Caco-2 (cell line): ENCODE data around the gene C2orf68. TPM values are rescaled to one million over a fixed set of nuclear protein-coding genes. Genes with fewer than 3 reads are reported as not detected.
A peak's percentile ranks its signal among the peaks of the same experiment; 100 is the strongest.
"Not testable (repeated sequence)": the region's sequence is repeated elsewhere in the genome, so short reads cannot be mapped to it uniquely, and the experiment has no call there.

Experiments
- BruUV-seq: library from RNA; stranded (reverse); fragments of 400-500 nt; replicated peaks from 2 replicates; lab custom pipeline; 2021; lab: Mats Ljungman, UMichigan
- CTCF ChIA-PET: fragments of 300-600 bp; sonication (Branson Sonifier 250); formaldehyde crosslinking; loops from one replicate; lab custom pipeline; 2022; ENCODE audit warnings: antibody characterized with exemption; lab: Charles Lee
- POLR2A ChIA-PET: fragments of 300-600 bp; sonication (Branson Sonifier 250); formaldehyde crosslinking; loops from one replicate; lab custom pipeline; 2022; ENCODE audit warnings: antibody characterized with exemption; lab: Charles Lee
- DNase-seq, 2 experiments: peaks; one replicate each; pipeline versions ENCODE4 v3.0.0 to v3.0.0-alpha.2; 2020 to 2022
- H3K27me3 ChIP-seq: replicated peaks from 2 replicates; pipeline ENCODE4 v1.6.0; 2011; ENCODE audit warnings: low read length; ENCODE audit not compliant: control insufficient read depth, insufficient read depth
- H3K36me3 ChIP-seq: 2 replicates; pipeline ENCODE4 v1.5.1; 2011; ENCODE audit warnings: low read length; ENCODE audit not compliant: control insufficient read depth, insufficient read depth
- H3K4me1 ChIP-seq: fragments of 250-450 bp; sonication (Bioruptor Pico); 2 replicates; pipeline ENCODE4 v1.5.1; 2020; ENCODE audit warnings: mild to moderate bottlenecking
- H3K4me3 ChIP-seq: 2 replicates; pipeline ENCODE4 v1.5.1; 2011; ENCODE audit warnings: low read depth, mild to moderate bottlenecking, control low read depth, low read length
- H3K9me3 ChIP-seq: fragments of 250-450 bp; sonication (Bioruptor Pico); 2 replicates; pipeline ENCODE4 v1.5.1; 2020; ENCODE audit warnings: mild to moderate bottlenecking, moderate library complexity
- H3K27ac Mint-ChIP-seq: one replicate; pipeline ENCODE4 v1.8.0; 2022; ENCODE audit warnings: mixed read lengths; ENCODE audit not compliant: unreplicated experiment
- H3K27me3 Mint-ChIP-seq: one replicate; pipeline ENCODE4 v1.8.0; 2022; ENCODE audit warnings: mixed read lengths; ENCODE audit not compliant: insufficient read depth, unreplicated experiment
- H3K36me3 Mint-ChIP-seq: one replicate; pipeline ENCODE4 v1.8.0; 2022; ENCODE audit warnings: mild to moderate bottlenecking, mixed read lengths; ENCODE audit not compliant: insufficient read depth, unreplicated experiment
- H3K4me1 Mint-ChIP-seq: one replicate; pipeline ENCODE4 v1.8.0; 2022; ENCODE audit warnings: low read depth, mixed read lengths; ENCODE audit not compliant: unreplicated experiment
- H3K4me3 Mint-ChIP-seq: one replicate; pipeline ENCODE4 v1.8.0; 2022; ENCODE audit warnings: mild to moderate bottlenecking, moderate library complexity, mixed read lengths; ENCODE audit not compliant: unreplicated experiment
- H3K9me3 Mint-ChIP-seq: one replicate; pipeline ENCODE4 v1.8.0; 2022; ENCODE audit warnings: mixed read lengths; ENCODE audit not compliant: unreplicated experiment
- CTCF ChIP-seq, 2 experiments: fragments of 200-600 bp in 1 of 2; IDR thresholded peaks; 1 replicate in 1 of 2; 2 replicates in 1 of 2; pipeline versions ENCODE4 v1.5.1 to v1.8.0; 2011 to 2022; ENCODE audit warnings: antibody characterized with exemption in 1 of 2, control low read depth in 1 of 2, inconsistent platforms in 1 of 2, low read depth in 1 of 2, low read length in 1 of 2, mild to moderate bottlenecking in 1 of 2, moderate library complexity in 1 of 2; ENCODE audit not compliant: insufficient read depth in 1 of 2, severe bottlenecking in 1 of 2, unreplicated experiment in 1 of 2
- intact Hi-C: fragments of 100-400 bp; cut with micrococcal nuclease; formaldehyde crosslinking; loops from one replicate; pipeline ENCODE4 v1.10.0; 2022; ENCODE audit not compliant: unreplicated experiment
- total RNA-seq: library from RNA; stranded (reverse); gene quantifications from 2 replicates; pipeline ENCODE4 v1.2.3, GENCODE V29; 2022

Gene C2orf68
- total RNA-seq, 1 experiment from 2014 or later: 54.5 TPM

DNA sequence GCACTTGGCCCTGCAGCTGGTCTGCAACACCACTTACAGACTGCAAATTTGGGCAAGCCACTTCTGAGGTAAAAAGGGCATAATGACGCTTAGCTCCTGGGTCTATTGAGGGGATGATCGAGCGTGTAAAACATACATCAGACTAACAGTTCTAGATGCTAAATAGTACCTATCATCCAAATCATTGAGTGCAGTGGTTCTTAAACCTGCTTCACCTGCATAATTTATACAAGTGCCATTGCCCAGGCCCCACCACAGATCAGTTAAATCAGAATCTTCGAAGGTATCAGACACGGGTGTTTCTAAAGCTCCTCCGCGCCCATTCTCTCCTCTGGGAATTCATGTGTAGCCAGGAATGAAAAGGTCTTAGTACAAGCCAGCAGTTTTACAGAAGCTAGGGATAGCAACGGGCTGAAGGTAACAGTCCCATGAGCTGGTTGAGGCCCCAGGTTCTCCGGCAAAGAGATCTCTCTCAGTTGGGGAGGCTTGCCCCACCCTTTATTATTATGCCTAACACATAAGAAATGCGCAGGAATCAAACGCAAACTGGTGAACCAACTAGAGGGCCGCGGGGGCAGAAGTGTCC is 17.1 kb downstream of the C2orf68 start:
- POLR2A ChIA-PET: interaction anchor here (0.5 to 1.8 kb wide), 11 partner anchors 8 to 258 kb away, joined by 3 to 22 read pairs (median 8); partner anchors contain the start of genes C2orf68, GGCX, MAT2A and VAMP8
- H3K27me3 ChIP-seq: no peaks in the 10 kb centered on the region
- H3K9me3 Mint-ChIP-seq: no peaks in the 10 kb centered on the region
- intact Hi-C loops: loop anchor here (1.0 kb wide), 1 partner anchor 10 kb away; no protein-coding TSS in a partner anchor
- H3K9me3 ChIP-seq: no peaks in the 10 kb centered on the region
- H3K4me1 Mint-ChIP-seq: peaks cover 26% of the 10 kb centered on the region
- H3K4me3 ChIP-seq: peak overlapping the region; percentile 92
- H3K4me1 ChIP-seq: peaks cover 21% of the 10 kb centered on the region
- H3K4me3 Mint-ChIP-seq: peak overlapping the region; percentile 97
- DNase-seq: no peak
- H3K36me3 ChIP-seq: peaks cover 9% of the 10 kb centered on the region
- CTCF ChIA-PET: interaction anchor here (0.9 to 1.7 kb wide), 6 partner anchors 7 to 174 kb away, joined by 3 to 9 read pairs (median 5); partner anchors contain the start of gene GGCX
- peaks cover 23% of the 10 kb centered on the region for H3K36me3 Mint-ChIP-seq
- peak overlapping the region; percentile 83 for H3K27ac Mint-ChIP-seq
- TSS peak; percentile 47 for BruUV-seq
- no peaks in the 10 kb centered on the region for H3K27me3 Mint-ChIP-seq
- no peak for TF ChIP-seq CTCF (IDR thresholded peaks at IDR 0.05; ENCODE audit: insufficient read depth in 1 of 2, low read depth in 1 of 2, low read length in 1 of 2, severe bottlenecking in 1 of 2, unreplicated experiment in 1 of 2)

- Histone ChIP-seq H3K4me3 (no peak overlapping the region), H3K36me3 (peaks cover 6% of the 10 kb centered on the region), H3K27me3 (no peaks in the 10 kb centered on the region), H3K4me1 (peaks cover 18% of the 10 kb centered on the region; the same call in 1 of the 2 replicates), H3K9me3 (no peaks in the 10 kb centered on the region)
- no peak for DNase-seq
- no peaks in the 10 kb centered on the region for H3K9me3 Mint-ChIP-seq
- H3K36me3 Mint-ChIP-seq: peaks cover 23% of the 10 kb centered on the region
- peaks cover 7% of the 10 kb centered on the region for H3K27me3 Mint-ChIP-seq
- BruUV-seq: no TSS peak
- intact Hi-C loops: no loop called here
- ChIA-PET POLR2A (no interaction called here), CTCF (no interaction called here)
- H3K4me1 Mint-ChIP-seq: peaks cover 37% of the 10 kb centered on the region
- TF ChIP-seq CTCF (IDR thresholded peaks at IDR 0.05; ENCODE audit: insufficient read depth in 1 of 2, low read depth in 1 of 2, low read length in 1 of 2, severe bottlenecking in 1 of 2, unreplicated experiment in 1 of 2): no peak
- H3K4me3 Mint-ChIP-seq: no peak overlapping the region
- no peak overlapping the region for H3K27ac Mint-ChIP-seq
Observed at GRCh38 chr2:85593023-85593422, 18.8 kb downstream of the C2orf68 start.

DNA sequence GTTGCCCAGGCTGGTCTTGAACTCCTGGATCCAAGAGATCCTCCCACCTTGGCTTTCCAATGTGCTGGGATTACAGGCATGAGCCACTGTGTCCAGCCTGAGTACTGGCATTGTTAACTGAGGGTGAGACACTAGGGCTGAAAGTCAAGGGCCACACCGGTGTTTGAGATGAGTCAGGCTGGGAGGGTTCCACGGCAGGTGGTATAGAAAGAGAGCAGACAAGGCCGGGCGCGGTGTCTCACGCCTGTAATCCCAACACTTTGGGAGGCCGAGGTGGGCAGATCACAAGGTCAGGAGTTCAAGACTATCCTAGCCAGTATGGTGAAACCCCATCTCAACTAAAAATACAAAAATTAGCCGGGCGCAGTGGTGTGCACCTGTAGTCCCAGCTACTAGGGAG is 19.6 kb downstream of the C2orf68 start:
- POLR2A ChIA-PET: interaction anchor here (0.6 kb wide), 1 partner anchor 9 kb away, joined by 9 read pairs; no protein-coding TSS in a partner anchor
- H3K27ac Mint-ChIP-seq, H3K36me3 ChIP-seq, H3K4me3 ChIP-seq, BruUV-seq, H3K9me3 ChIP-seq, CTCF ChIA-PET, H3K9me3 Mint-ChIP-seq, intact Hi-C loops, H3K4me3 Mint-ChIP-seq, H3K27me3 ChIP-seq, DNase-seq: not testable (repeated sequence)
- peaks cover 28% of the 10 kb centered on the region for H3K36me3 Mint-ChIP-seq
- H3K4me1 ChIP-seq: peaks cover 25% of the 10 kb centered on the region
- peaks cover 10% of the 10 kb centered on the region for H3K27me3 Mint-ChIP-seq
- H3K4me1 Mint-ChIP-seq: peaks cover 43% of the 10 kb centered on the region
